HG02852 (cell line): ENCODE measurements around the gene ADD3.

Source experiments
- ATAC-seq: cut with Tn5 transposase; IDR thresholded peaks from one replicate; pipeline ENCODE4 v1.9.1; 2021; ENCODE audit warnings: mild to moderate bottlenecking, moderate library complexity; ENCODE audit not compliant: unreplicated experiment

The ADD3 gene

GRCh38 chr10:110007701-110008517 is at the start of gene ADD3:
Gene ADD3, plus strand, starts transcription at chr10:110007984. Its CDS starts 92,670 bp downstream, at chr10:110100654.
- peak; percentile 60 for ATAC-seq

GRCh38 chr10:109958059-109958458 is 49.7 kb upstream of the ADD3 start:
- no peak for ATAC-seq

DNA sequence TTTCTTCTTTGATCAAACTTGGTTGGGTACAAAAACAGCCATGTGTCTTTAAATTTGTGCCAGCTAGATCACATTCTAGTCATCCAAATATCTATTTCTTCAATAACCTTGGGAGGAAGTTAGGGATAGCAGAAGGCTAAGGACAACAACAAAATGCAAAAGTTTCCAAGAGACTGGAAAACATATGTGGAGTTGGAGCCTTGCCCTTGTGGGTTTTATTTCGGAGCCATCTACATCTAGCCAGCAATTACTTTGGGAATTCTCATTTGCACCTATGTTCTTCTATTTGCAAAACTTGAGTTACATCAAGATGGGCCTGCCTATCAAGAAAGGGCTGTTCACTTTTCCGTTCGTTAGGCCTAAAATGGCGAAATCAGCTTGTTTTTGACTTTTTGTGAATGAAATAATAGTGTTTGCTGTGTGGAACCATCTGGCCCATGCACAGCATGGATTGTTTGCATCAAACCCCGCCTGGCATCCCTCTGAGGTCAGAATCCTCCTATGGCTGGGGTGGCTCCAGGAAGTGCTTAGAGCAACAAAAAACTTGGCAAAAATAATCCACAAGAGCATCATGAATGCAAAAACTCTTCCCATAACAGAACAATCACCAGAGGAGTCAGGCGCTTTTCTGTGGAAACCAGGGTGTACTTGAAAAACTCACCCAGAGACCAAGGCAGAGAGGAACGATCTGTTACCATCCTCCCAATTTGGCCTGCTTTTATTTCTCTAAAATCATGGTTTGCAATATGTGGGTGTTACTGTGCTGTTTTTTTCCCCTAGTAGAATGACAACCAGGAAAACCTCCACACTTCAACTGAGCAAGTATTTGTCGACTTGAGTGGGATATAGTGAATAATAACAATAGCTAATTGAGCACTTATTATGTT is 48.3 kb upstream of the ADD3 start:
- no peak for ATAC-seq

DNA sequence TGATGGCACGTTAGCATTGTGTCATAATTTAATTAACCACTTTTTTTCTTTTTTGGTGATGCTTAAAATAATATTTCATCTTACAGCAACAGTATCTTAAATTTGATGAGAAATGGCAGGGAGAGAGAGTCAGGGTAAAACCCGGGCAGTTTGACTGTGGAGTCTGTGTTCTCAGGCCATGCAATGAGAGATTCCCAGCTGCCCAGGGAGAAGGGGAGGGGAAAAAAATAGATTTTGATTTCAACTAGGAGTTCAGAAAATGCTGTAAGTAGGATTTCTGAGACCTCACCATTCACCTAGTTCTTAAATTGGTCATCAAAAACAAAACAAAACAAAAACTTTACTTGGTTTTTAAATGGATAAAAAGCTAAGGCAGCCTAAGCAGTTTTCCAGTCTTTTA is 47.1 kb upstream of the ADD3 start:
- no peak for ATAC-seq

GRCh38 chr10:109961174-109962001 is 46.4 kb upstream of the ADD3 start:
- ATAC-seq, result no peak

DNA sequence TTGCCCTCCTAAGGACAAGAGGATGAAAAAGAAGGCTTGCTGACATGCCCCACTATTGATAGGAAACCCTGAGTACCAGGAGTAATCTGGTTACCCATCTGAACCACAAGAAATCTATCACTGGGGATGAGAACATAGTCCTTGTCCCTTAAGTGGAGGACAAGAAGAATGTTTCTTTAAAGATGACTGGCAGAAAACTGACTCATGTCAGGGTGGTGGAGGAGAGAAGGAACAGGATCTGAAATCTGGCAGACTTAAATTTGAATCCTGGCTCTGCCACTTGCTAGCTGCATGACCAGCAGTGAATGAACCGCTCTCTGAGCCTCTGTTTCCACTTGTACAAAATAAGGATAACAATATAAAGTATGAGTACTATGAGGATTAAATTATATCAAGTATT is 45.5 kb upstream of the ADD3 start:
- no peak for ATAC-seq

- ATAC-seq, result no peak
Measured at GRCh38 chr10:109963439-109963838, 44.3 kb upstream of the ADD3 start.

DNA sequence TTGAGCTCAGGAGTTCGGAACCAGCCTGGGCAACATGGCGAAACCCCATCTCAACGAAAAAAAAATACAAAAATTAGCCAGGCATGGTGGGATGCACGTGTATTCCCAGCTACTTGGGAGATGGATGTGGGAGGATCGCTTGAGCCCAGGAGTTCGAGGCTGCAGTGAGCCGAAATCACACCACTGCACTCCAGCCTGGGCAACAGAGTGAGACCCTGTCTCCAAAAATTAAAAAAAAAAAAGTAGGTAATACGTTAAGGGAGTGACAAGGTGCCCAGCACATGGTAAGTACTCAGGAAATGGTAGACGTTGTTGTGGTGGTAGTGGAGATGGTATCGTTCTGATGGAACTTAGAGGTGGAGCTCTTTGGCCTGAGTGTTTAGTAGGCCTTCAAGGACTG is 43.5 kb upstream of the ADD3 start:
- ATAC-seq, result no peak

DNA sequence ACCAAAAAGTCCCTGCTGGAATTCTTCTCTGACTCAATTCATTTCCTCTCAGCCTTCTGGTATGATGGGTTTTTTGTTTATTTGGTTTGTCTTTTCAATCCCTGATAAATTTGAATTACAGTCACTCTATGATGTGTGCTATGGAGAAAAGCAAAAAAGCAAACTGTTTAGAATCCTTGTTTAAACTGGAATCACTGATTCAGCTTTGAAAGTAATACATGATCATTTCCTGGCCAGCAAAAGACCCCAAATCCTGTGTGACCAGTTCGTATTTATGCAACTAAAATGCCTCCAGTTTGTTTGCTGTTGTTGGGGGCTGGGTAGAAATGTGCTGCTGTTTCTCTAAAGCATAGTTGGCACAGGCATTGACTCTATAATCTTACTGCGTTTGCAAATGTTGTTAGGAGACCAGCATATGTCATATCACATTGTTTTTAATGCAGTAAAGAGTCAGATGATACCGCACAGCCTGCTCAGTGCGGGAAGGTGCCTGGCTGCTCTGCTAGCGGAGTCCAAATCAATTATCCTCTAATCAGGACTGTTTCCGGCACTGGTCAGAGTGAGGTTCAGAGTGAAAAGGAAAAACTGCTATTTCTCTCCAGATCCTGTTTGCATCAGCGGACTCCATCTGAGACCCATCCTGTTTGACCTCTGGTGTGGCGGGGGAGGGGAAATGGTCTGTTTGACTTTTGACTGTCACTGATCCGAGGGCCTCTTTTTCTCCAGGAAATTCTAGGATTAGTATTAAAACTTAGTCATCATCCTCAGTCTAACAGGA is 40.6 kb upstream of the ADD3 start:
- no peak for ATAC-seq

DNA sequence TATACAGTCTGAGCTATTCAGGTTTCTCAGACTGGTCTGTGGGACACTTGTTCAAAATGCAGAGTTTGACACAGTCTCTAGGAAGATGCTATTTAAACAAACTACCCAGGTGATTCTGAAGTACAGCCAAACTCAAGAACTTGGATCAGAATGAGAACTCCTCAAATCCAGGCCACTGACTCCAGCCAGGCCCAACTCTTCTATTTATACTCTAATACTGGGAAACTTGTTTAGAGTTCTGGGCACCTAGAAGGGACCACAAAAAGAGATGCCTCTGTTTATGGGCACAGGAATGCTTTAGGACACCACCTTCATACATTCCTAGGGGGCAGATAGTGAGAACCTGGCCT is 40.1 kb upstream of the ADD3 start:
- ATAC-seq, result no peak

DNA sequence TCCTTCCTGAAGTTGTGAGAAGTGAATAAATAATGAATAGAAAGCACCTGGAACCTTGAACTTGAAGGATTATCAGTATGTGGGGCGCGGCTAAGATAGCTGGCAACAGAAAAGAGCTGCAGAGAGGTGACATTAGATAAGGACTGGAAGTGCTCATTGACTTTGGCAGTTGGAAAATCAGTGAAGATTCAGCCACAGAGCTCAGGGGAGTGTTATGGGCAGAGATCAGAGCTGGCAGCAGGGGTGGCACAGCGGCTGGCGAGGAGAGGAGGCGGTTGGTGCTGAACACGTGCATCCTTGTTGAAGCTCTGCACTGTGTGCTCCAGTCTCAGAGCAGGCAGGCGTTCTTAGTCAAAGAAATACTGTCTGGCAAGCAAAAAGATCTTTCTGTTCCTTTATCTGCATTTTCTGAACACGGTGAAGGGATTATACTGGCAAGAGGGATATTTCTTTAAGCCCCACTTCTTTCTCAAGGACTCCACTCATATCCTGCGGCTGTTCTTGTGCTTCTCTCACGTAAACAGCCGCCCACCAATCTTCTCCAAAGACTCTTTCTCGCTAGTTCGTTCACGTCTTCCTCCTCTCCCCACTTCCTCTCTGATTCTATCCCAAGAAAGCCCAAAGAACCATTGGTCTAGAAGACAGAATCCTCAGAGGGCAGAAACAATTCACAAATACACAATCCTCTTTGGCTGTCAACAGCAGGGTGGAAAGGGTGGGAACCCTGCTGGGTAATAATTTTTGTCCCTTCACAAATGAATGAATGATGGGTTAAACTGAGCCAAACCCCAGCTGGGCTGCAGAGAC is 38.6 kb upstream of the ADD3 start:
- ATAC-seq, result no peak

GRCh38 chr10:109969760-109970346 is 37.9 kb upstream of the ADD3 start:
- ATAC-seq, result no peak

- no peak for ATAC-seq
Measured at GRCh38 chr10:109971634-109972033, 36.1 kb upstream of the ADD3 start.

DNA sequence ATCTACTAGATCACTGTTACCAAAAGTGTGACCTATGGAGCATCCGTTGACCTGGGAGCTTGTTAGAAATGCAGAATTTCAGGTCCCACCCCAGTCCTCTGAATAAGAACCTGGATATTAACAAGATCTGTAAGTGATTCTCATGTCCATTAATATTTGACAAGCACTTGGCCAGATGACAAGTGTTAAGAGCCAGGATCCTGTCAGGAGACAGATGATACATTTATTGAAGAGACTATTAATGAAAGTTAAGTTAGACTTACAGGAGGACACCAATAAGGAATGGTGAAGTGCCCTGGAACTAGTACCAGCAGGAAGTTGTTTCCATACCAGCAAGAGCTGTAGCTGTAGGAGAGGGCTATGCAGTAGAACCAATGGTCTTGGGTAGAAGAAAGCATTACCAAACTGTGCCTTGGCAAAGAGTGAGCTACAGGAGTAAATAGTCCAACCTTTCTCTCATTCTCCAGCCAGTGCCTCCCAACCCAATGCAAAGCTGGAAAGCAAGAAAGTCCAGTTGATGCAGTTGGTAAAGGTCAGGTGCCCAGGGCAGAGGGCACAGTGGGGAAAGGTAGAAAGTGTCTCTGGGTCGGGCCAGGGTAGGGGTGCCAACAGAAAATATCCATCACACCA is 35.3 kb upstream of the ADD3 start:
- no peak for ATAC-seq

- no peak for ATAC-seq
Measured at GRCh38 chr10:109973326-109973829, 34.4 kb upstream of the ADD3 start.

DNA sequence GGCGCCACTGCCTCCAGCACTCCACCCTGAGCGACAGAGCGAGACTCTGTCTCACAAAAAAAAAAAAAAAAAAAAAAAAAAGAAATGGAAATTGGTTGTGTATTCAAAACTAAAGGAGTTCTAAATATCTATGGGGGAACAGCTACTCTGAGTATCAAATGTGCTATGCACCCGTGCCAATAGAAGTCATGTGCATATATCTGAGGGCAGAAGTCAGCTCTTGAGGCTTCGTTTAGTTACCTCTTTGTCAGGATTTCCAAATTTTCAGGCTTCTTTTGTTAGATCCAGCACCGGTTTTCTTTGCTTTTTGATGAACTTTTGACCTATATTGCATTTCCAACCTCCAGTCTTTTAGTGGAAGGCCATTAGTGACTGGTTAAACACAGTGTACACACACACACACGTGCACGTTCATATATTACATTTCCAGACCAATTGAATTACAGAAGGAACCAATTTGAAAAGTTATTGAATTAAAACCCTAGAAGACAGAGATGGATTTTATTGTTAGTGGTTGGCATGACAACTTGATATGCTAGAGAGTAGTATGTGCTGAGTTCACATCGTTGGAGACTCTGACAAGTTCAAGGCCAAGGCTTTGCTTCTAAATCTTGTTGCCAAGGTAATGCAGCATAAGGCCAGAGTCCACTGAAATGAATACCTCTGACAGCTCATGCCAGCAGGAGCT is 33.1 kb upstream of the ADD3 start:
- ATAC-seq, result no peak

GRCh38 chr10:109975244-109976190 is 32.3 kb upstream of the ADD3 start:
- ATAC-seq, result no peak
